HTR-8/SVneo (cell line): ENCODE data around the gene BCL2.
"Not testable (repeated sequence)": the region's sequence is repeated elsewhere in the genome, so short reads cannot be mapped to it uniquely, and the experiment has no call there.

Experiments used
- DNase-seq: peaks from one replicate; pipeline ENCODE4 v3.0.0; 2011; ENCODE audit warnings: low spot score, mixed read lengths; ENCODE audit not compliant: insufficient read length
- FAIRE-seq: peaks from 2 replicates; lab custom pipeline; 2011; peaks lifted over from hg19 to GRCh38; lab: Jason Lieb, UNC

The BCL2 gene

DNA sequence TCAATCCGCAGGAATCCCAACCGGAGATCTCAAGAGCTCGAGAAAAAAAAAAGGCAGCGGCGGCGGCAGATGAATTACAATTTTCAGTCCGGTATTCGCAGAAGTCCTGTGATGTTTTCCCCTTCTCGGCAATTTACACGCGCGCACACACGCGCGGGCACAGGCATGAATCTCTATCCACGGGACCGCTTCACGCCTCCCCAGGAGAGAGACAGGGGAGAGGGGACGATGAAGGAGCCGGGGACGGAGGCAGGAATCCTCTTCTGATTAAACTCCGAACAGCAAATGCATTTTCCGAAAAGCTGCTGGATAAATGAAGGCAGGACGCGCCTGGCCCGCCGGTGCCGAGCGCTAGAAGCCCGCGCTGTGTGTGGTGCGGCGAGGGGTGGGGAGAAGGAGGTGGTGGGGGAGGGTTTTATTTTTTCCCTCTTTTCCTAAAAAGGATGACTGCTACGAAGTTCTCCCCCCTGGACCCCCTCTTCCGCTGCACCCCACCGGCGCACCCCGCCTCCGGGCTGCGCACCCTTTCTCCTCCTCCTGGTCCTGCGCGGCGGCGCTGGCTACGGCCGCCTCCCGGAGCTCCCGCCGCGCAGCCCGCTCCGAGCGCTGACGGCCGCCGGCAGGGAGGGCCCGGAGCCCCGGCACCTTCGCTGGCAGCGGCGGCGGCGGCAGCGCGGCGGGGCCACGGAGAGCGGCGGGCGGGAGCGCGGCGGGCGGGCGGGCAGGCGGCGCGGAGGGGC, at the start of gene BCL2:
BCL2 (minus strand) TSS at position 387 of the 740 bp plus-strand sequence.
- DNase-seq (no peak), FAIRE-seq (no peak)

- no peak for DNase-seq
- FAIRE-seq, result no peak
Measured at GRCh38 chr18:63368611-63369010, 49.0 kb upstream of the BCL2 start.

GRCh38 chr18:63367053-63367953, 47.7 kb upstream of the BCL2 start, which contains the start of gene KDSR:
Gene KDSR (minus strand): TSS chr18:63367206. CDS start chr18:63367118, 88 bp downstream.
- no peak for FAIRE-seq
- DNase-seq, result peak; percentile 85

- no peak for FAIRE-seq
Measured at GRCh38 chr18:63366213-63367052, 46.9 kb upstream of the BCL2 start.

GRCh38 chr18:63365876-63366212, 46.3 kb upstream of the BCL2 start:
- DNase-seq (peak; percentile 1), FAIRE-seq (no peak)

More at GRCh38 chr18:63366213-63367052, 46.9 kb upstream of the BCL2 start:
- DNase-seq, result peak; percentile 57

- FAIRE-seq (no peak), DNase-seq (no peak)
Measured at GRCh38 chr18:63363951-63364350, 44.4 kb upstream of the BCL2 start.

DNA sequence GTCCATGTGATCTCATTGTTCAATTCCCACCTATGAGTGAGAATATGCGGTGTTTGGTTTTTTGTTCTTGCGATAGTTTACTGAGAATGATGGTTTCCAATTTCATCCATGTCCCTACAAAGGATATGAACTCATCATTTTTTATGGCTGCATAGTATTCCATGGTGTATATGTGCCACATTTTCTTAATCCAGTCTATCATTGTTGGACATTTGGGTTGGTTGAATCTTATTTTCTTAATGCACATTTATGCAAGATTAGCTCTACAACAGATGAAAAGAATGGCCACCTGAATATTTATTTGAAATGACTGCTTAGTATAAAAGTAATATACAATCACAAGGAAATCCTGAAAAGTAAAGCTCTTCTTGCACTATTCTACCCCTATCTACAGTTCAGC, 43.9 kb upstream of the BCL2 start:
- DNase-seq, FAIRE-seq: not testable (repeated sequence)

- DNase-seq, result no peak
- no peak for FAIRE-seq
Measured at GRCh38 chr18:63356272-63356896, 36.8 kb upstream of the BCL2 start.

GRCh38 chr18:63350230-63350629, 30.7 kb upstream of the BCL2 start:
- FAIRE-seq, result no peak
- no peak for DNase-seq

DNA sequence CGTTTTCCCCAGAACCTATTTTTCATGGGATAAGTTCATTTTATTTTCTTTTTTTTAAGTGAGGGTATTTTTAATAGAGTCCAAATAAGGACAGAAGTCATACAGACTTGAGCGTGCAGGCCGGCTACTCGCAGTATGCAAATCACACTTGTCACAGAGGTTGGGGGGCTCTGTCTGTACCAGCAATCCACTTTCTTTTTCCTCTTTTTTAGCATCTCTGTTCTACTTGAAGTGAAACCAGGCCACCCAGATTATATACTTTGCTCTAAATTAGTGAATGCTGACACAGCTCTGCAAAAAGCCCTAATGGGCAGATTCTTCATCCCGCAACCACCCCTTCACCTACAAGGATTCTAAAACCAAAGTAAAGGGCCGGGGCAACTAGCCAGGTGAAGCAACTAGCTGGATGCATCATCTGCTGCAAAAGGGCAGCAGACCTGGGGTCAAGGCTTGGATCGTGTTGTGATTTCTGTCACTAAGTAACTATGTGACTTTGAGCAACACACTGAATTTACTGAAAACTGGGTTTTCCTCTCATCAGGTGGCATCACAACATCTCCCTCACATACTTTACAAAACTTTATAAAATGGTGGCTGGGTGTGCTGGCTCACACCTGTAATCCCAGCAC, 29.1 kb upstream of the BCL2 start:
- no peak for DNase-seq
- FAIRE-seq, result no peak

- no peak for DNase-seq
- FAIRE-seq, result no peak
Measured at GRCh38 chr18:63346480-63347183, 27.1 kb upstream of the BCL2 start.

GRCh38 chr18:63346031-63346430, 26.5 kb upstream of the BCL2 start:
- FAIRE-seq (no peak), DNase-seq (no peak)

DNA sequence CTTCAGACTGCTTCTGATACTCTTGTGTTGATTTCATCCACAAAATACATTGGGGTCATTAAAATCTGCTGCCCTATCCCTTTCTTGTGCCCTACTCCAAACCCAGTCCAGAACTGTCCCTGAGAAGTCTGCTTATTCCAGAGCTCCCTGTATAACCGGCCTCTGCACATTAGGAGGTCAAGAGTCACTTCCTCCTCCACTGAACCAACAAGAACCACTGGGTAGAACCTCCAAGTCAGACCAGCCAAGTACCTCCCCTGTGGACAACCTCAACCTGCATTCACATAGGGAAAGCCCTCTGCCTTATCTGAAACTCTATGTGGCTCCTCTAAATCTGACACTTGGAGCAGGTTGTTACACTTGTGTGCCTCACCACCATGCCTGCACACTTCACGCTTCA, 25.3 kb upstream of the BCL2 start:
- DNase-seq, result no peak
- no peak for FAIRE-seq

GRCh38 chr18:63344263-63344662, 24.7 kb upstream of the BCL2 start:
- no peak for FAIRE-seq
- DNase-seq, result no peak

- no peak for FAIRE-seq
- no peak for DNase-seq
Measured at GRCh38 chr18:63342206-63342605, 22.6 kb upstream of the BCL2 start.

GRCh38 chr18:63339920-63340484, 20.4 kb upstream of the BCL2 start:
- DNase-seq (no peak), FAIRE-seq (no peak)

GRCh38 chr18:63336366-63337099, 17.0 kb upstream of the BCL2 start:
- DNase-seq (peak; percentile 48), FAIRE-seq (no peak)

GRCh38 chr18:63331105-63331504, 11.5 kb upstream of the BCL2 start:
- FAIRE-seq, result no peak
- no peak for DNase-seq
